LNCAP (cell line): ENCODE measurements around the gene MGLL.

Source experiments
- CTCF ChIP-seq: fragments of 450-650 bp; IDR thresholded peaks from 2 replicates; pipeline ENCODE4 v1.5.1; 2017; ENCODE audit warnings: mild to moderate bottlenecking

Gene MGLL

GRCh38 chr3:127783166-127783565 is 39.1 kb downstream of the MGLL start:
- no peak for TF ChIP-seq CTCF

- TF ChIP-seq CTCF: no peak
These were observed 40.8 kb downstream of the MGLL start for GRCh38 chr3:127781411-127782001.

- no peak for TF ChIP-seq CTCF
These were observed 41.5 kb downstream of the MGLL start for GRCh38 chr3:127780536-127781400.

- no peak for TF ChIP-seq CTCF
These were observed 42.6 kb downstream of the MGLL start for GRCh38 chr3:127779747-127780146.

GRCh38 chr3:127777921-127778656 is 44.2 kb downstream of the MGLL start:
- TF ChIP-seq CTCF: no peak

- no peak for TF ChIP-seq CTCF
These were observed 45.0 kb downstream of the MGLL start for GRCh38 chr3:127777332-127777731.

- TF ChIP-seq CTCF: no peak
These were observed 46.0 kb downstream of the MGLL start for GRCh38 chr3:127776347-127776746.
